Activated naive CD4-positive, alpha-beta T cell (primary cell): ENCODE results near the gene SYT8.
"Not testable (repeated sequence)": the region's sequence is repeated elsewhere in the genome, so short reads cannot be mapped to it uniquely, and the experiment has no call there.

Source experiments
- DNase-seq, 4 experiments: peaks; one replicate each; lab custom pipeline; 2025; lab: John Stamatoyannopoulos, UW

The SYT8 gene, protein sequence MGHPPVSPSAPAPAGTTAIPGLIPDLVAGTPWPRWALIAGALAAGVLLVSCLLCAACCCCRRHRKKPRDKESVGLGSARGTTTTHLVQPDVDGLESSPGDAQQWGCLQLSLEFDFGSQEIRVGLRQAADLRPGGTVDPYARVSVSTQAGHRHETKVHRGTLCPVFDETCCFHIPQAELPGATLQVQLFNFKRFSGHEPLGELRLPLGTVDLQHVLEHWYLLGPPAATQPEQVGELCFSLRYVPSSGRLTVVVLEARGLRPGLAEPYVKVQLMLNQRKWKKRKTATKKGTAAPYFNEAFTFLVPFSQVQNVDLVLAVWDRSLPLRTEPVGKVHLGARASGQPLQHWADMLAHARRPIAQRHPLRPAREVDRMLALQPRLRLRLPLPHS

DNA sequence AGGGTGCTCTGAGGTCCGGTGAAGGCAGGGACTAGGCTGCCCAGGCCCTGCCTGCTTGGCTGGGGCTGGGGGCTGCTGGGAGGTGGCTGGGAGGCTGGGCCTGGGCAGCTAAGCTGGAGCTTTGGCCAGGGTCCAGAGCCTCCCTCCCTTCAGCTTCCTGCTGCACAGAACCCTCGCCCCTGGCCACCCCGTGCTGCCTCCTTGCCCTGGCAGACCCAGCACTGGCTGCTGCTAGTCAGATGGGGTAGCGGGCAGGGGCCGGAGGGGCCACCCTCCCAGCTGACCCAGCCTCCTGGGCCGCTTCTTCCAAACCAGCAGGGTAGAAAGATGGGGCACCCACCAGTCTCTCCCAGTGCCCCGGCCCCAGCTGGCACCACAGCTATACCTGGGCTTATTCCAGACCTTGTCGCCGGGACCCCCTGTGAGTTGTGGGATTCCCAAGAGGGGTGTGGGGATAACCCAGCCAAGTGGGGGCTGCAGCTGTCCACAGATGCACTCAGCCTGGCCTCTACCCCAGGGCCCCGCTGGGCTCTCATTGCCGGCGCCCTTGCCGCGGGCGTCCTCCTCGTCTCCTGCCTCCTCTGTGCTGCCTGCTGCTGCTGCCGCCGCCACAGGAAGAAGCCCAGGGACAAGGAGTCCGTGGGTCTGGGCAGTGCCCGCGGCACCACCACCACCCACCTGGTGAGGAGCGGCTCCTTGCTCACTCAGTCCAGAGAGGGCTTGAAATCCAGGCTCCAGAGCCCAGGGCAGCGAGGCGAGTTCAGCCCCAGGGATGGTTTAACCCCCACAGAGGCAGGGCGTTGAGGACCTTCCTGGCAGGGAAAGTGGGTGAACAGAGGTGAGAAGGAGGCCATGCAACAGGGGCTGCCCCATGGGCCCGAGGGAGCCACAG is at the start of gene SYT8:
Gene SYT8, plus strand, starts transcription at position 212 of the 892 bp plus-strand sequence. Its CDS starts 116 bp downstream, at position 328.
- no peak for DNase-seq

DNA sequence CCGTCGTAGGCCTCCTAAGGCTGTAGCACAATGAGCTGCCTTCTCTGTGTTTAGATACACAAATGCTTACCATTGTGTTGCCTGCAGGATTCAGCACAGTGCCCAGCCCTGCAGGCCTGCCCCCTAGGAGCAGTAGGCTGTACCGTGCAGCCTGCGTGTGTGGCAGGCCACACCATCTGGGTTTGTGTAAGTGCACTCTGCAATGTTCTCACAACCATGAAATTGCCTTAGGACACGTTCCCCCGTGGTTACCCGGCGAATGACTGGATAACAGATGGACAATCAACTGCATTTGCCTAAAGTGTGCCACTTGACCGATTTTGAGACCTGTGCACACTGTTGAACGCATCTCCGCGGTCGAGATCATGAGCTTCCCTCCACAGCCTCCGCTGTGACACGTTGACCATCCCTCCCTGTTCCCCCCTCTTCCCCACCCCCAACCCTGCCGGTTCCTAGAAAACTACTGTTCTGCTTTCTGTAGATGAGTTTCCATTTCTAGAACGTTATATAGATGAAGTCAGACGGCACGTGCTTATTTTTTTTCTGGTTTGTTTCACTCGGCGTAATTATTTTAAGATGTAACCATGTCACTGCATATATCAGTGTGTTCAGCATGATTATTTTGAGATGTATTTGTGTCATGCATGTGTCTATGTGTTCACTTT is 48.9 kb upstream of the SYT8 start:
- no peak for DNase-seq

DNA sequence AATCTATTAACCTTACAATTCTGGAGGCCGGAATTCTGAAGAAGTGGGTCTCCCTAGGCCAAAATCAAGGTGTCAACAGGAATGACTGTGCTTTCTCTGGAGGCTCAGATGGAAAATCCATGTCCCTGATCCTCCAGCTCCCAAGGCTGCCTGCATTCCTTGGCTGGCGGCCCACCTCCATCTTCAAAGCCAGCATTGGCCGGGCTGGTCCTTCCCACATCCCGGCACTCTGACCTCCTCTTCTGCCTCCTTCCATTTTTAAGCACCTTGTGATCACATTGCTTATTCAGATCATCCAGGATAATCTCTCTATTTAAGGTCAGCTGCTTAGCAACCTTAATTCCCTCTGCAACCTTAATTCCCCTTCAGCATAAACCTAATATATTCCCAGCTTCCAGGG is 48.3 kb upstream of the SYT8 start:
- DNase-seq, result no peak

DNA sequence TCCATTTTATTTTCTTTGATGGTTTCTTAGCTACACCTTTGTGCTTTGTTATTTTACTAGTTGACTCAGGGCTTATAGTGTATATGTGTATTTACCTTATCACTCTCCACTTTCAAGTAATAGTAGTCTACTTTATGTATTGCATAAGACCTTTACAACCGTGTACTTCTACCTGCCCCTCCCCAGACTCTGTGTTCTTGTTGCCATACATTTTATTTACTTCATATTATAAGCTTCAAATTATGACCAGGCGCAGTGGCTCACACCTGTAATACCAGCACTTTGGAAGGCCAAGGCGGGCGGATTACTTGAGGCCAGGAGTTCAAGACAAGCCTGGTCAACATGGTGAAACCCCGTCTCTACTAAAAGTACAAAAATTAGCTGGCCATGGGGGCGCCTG is 42.9 kb upstream of the SYT8 start:
- no peak for DNase-seq

DNA sequence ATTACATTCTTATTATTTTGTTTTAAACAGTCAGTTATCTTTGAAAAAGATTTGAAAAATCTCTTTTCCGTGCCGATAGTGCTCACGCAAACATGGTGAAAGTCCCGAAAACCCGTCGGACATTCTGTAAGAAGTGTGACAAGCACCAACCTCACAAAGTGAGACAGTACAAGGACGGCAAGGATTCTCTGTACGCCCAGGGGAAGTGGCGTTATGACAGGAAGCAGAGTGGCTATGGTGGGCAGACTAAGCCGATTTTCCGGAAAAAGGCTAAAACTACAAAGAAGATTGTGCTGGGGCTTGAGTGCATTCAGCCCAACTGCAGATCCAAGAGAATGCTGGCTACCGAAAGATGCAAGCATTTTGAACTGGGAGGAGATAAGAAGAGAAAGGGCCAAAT is 42.3 kb upstream of the SYT8 start:
- no peak for DNase-seq

DNA sequence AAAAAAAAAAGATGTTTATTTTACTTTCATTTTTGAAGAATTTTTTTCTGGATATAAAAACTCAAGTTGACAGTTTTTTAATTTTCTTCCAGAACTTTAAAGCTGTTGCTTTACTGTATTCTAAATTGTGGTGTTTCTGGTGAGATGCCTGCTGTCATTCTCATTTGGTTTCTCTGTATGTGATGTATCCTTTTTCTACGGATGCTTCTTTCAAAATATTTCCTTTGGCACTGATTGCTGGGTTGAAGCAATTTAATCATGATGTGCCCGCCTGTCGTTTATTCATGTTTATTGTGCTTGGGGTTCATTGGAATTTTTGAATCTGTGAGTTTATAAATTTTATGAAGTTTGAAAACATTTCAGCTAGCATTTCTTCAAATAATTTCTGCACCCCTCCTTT is 41.7 kb upstream of the SYT8 start:
- no peak for DNase-seq

DNA sequence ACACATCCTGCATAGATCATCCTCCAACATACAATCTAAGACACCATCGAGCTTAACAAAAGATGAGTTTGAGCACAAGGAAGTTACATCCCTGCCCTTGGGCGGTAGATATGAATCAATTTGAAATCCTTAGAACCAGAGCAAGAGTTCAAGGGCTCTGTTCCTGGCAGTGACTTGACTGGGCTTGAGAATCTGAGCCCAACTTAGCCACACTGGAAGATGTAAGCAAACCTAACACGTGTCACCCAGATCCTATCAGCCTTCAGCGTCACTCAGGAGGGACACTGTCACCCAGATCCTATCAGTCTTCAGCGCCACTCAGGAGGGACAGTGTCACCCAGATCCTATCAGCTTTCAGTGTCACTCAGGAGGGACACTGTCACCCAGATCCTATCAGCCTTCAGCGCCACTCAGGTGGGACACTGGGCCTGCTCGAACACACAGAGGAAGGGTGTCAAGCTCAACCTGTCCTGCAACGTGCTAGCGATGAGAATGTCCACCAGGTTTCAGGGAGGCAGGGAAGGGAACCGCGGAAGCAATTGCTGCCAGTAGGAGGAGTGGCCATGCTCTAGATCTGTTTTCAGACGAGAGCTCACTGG is 38.3 kb upstream of the SYT8 start:
- no peak for DNase-seq

DNA sequence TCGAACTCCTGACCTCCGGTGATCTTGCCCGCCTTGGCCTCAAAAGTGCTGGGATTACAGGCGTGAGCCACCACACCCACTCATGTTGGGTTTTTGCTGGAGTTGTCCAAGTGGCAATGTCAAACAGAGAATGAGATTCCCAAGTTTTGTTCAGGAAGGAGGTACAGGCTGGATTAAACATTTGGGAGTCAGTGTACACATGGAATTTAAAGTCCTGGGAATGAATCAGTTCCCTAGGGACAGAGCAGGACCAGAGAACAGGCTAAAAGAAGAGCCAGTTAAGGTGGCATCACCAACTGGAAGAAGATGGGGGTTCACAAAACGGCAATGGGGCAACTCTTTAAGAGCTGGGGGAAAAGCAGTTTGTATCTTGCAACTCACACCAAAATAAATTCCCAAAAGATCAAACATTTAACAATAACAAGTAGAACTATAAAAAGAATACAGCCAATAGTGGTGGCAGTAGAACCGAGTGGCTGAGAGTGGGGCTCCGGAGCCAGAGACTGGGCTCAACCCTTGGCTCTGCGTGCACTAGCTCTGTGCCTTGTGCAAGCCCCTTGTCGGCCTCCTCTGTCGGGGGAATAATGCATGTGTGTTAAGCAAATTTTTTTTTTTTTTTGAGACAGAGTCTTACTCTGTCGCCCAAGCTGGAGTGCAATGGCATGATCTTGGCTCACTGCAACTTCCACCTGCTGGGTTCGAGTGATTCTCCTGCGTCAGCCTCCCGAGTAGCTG is 37.2 kb upstream of the SYT8 start:
- no peak for DNase-seq

DNA sequence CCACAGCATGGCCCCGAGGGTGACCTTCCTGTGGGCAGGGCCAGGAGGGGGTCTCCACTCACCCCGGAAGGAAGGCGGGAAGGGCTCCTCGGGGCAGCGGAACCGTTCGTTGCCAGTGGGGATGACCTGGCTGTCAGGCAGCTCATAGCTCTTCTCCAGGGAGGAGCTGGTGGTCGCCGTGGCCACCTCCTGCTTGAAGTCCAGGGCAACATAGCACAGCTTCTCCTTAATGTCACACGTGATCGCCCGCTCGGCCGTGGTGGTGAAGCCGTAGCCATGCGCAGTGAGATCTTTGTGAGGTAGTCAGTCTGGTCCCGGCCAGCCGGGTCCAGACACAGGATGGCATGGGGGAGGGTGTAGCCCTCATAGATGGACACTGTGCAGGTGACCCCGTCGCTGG is 31.5 kb upstream of the SYT8 start:
- DNase-seq, result no peak

DNA sequence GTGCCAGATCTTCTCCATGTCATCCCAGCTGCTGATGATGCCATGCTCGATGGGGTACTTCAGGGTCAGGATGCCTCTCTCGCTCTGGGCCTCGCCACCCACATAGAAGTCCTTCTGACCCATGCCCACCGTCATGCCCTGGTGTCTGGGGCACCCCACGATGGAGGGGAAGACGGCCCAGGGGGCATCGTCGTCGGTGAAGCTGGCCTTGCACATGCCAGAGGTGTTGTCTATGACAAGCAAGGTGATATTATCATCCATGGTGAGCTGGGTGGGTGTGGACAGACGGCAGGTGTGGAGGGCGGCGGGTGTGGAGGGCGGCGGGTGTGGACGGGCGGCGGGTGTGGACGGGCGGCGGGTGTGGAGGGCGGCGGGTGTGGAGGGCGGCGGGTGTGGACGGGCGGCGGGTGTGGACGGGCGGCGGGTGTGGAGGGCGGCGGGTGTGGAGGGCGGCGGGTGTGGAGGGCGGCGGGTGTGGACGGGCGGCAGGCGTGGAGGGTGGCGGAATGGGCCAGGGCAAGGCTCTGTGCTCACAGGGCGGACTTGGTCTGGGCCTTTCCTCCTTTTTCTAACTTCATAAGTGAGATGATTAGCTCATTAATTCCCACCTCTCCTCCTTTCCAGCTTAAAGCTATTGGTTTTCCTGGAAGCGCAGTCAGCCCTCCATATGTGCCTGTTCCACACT is 30.8 kb upstream of the SYT8 start:
- not testable (repeated sequence) for DNase-seq

DNA sequence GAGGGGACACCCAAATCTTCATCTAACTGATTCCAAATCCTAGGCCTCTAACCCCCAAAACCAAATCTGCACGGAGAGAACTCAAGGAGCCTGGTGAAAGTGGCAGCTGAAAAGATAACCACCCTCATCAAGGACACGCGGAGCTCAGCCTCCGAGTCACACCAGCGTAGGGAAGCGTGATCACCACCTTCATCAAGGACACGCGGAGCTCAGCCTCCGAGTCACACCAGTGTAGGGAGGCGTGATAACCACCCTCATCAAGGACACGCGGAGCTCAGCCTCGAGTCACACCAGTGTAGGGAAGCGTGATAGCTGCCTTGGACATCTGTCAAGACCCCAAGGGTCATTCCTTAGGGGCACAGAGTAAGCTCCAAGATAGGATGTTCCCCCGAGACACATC is 29.3 kb upstream of the SYT8 start:
- DNase-seq, result no peak

DNA sequence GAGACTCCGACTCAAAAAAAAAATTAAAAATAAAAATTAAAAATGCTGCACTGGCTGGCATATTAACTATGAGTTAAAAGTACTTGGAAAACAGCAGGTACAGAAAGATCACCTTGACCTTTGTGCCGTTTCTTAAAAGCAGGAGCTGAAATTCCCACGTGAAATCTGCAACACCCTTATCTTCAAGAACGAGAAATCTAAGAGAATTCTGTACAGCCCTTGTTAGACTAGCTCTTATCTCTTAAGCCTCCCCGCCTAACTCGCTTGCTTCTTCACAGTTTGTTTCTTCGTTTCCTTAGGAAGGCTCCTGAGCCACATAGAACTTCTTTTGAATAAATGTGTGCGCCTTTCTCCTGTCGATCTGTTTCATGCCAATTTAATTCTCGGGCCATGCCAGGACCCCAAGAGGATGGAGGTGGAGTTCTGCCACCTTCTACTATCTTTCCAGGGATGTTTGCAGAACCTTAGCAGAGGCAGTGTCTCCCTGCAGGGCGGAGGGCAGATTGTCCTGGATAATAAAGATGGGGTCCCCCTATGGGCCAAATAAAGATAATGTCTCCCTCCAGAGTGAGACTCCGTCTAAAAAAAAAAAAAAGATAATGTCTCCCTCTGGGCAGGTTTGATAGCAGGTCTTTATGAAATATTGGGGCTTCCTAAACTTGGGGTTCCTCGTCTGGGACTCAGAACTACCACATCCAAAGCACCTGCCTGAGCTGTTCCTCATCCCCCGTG is 27.4 kb upstream of the SYT8 start:
- DNase-seq, result no peak

DNA sequence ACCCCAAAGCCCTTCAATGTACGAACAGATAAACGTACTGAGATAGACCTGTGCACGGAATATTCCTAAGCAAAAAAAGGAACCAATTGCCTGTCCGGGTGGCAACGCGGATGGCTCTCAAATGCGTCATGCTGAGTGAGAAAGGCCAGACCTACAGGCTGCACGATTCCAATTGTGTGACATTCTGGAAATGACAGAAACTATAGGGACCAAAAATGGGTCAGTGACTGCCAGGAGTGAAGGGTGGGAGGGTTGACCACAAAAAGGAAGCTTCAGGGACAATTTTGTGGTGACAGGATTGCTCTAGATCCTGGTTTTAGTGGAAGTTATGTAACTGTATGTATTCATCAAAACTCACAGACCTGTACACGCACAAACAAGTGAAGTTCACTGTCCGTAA is 24.0 kb upstream of the SYT8 start:
- no peak for DNase-seq

DNA sequence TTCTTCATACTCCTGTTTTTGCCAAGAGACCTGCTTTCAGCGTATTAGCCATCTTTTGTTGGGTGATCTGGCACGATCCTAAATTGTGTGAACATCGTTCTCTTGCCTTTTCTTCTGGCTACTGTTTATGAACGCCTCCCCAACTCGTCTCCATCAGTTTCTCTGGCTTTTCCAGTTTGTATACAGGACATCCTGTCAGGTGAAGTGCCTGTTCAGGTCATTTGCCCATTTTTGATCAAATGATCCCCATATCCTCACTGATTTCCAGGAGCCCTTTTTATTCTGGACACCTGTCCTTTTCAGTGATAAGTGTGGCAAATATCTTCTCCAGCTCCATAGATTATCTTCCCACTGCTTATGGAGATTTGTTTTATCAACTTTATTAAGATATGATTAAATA is 22.5 kb upstream of the SYT8 start:
- DNase-seq, result no peak

DNA sequence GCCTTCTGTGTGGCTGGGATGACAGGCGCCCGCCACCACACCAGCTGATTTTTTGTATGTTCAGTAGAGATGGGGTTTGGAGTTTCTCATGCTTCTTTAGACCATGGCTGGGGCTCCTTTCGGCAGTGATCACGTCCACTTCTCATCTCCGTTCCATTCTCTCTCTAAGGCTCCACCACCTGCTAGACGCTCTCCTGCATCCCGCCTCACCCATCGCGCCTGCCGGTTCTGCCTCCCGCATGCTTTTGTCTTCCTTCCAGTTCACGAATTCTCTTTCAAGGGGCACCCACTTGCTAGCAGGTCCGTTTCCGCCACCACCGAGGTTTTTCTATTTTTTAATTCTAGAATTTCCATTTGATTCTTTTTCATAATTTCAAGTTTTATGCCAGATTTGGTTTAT is 22.0 kb upstream of the SYT8 start:
- no peak for DNase-seq

DNA sequence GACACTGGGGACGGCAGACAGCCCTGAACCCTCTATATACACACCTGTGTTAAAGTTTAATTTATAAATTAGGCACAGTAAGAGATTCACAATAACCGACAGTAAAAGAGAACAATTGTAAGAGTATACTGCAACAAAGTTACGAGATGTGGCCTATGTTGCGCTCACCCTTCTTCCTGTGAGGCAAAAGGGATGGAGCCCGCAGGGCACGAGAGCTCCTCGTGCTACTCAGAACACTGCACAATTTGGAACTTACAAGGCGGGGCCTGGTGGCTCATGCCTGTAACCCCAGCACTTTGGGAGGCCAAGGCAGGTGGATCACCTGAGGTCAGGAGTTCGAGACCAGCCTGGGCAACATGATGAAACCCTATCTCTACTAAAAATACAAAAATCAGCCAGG is 21.4 kb upstream of the SYT8 start:
- DNase-seq, result not testable (repeated sequence)

DNA sequence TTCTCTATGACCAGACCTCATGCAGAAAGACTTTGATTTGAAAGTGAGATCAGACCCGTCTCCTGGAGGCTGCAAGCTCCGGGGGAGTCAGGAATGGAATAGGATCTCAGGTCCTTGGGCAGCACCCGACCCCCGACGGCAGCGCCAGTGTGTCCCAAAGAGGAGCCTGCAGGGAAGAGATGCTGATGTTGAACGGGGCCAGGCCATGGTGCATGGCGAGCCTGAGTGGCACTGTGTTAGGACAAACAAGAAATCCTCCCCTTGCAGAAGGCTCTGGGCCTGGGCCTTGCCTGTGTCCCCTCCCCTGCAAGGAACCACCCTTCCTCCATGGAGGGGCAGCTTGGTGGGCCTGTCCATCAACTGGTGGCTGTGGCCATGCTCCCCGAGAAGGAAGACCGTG is 20.1 kb upstream of the SYT8 start:
- DNase-seq, result no peak

DNA sequence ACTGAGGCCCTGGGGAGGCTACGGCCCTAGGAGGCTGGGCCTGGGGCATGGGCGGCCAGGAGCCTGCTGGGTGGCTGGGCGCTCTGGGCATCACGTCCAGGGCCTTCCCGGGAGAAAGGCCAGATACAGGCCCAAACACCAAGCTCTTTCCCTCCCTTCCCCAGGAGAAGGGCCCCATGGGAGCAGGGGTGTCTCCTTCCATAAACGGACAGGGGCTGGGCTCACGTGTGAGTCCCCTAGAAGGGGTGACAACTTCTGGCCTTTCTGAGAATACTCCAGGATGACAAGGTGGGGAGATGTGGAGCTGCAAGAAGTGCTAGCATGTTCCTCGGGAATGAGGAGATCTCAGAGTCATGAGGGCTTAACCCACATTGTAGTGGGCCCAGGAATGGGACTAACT is 19.5 kb upstream of the SYT8 start:
- no peak for DNase-seq

DNA sequence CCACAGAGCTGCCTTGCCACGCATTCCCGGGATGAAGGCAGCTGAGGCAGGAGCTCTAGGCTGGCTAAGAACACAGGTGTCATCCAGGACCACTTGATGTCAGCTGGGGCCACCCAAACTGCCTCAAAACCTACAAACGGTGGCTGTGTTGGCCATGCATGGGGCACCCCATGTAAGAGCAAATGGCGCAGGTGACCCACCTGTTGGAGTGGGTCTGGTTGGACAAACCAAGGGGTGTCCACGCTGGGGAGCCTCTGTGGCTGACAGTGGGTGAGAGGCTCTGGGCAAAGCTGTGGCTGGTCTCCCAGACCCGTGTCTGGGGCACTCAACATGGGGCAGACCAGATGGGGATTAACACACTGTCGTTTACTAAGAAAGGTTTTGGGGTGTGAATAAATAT is 19.0 kb upstream of the SYT8 start:
- DNase-seq, result no peak

DNA sequence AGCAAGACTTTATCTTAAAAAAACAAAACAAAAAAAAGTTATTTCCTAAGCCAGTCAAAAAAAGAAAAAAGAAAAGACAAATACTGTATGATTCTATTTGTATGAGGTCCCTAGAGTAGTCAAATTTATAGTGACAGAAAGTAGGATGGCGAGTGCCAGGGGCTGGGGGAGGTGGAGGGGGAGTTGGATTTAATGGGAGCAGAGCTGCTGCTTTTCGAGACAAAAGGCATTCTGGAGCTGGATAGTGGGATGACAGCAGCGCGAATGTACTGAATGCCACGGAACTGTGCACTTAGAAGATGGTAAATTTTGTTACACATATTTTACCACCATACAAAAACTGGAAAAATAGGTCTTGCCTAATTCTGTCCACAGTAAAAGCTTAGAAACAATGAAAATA is 17.8 kb upstream of the SYT8 start:
- no peak for DNase-seq
